MM.1S (cell line): ENCODE data around the gene TRAPPC14.

Source experiments
- DNase-seq: peaks from one replicate; pipeline ENCODE4 v3.0.0-alpha.2; 2015
- H2AFZ ChIP-seq: fragments of 300-600 bp; sonication (generic); 2 replicates; pipeline ENCODE4 v1.6.0; 2016; ENCODE audit warnings: antibody characterized with exemption, low read length
- H3F3A ChIP-seq: fragments of 300-600 bp; sonication (generic); 2 replicates; pipeline ENCODE4 v1.6.1; 2016; ENCODE audit warnings: mild to moderate bottlenecking, antibody characterized with exemption, low read length, moderate library complexity, mixed read lengths; ENCODE audit not compliant: insufficient read depth
- H3K27ac ChIP-seq: fragments of 300-600 bp; sonication (generic); 2 replicates; pipeline ENCODE4 v1.5.1; 2016; ENCODE audit warnings: mild to moderate bottlenecking, low read length
- H3K27me3 ChIP-seq: fragments of 300-600 bp; sonication (generic); replicated peaks from 2 replicates; pipeline ENCODE4 v1.6.0; 2016; ENCODE audit warnings: low read length; ENCODE audit not compliant: insufficient read depth
- H3K36me3 ChIP-seq: fragments of 300-600 bp; sonication (generic); replicated peaks from 2 replicates; pipeline ENCODE4 v1.6.1; 2016; ENCODE audit warnings: mild to moderate bottlenecking, low read length, mixed read lengths; ENCODE audit not compliant: insufficient read depth
- H3K4me1 ChIP-seq: fragments of 300-600 bp; sonication (generic); 2 replicates; pipeline ENCODE4 v1.6.1; 2016; ENCODE audit warnings: low read length, mixed read lengths
- H3K4me2 ChIP-seq: fragments of 300-600 bp; sonication (generic); 2 replicates; pipeline ENCODE4 v1.6.0; 2016; ENCODE audit warnings: low read depth, low read length
- H3K4me3 ChIP-seq: fragments of 300-600 bp; sonication (generic); 2 replicates; pipeline ENCODE4 v1.5.1; 2016; ENCODE audit warnings: low read length, mixed read lengths
- H3K79me2 ChIP-seq: fragments of 300-600 bp; sonication (generic); 2 replicates; pipeline ENCODE4 v1.6.1; 2016; ENCODE audit warnings: mixed run types, low read length, mixed read lengths
- H3K9ac ChIP-seq: fragments of 300-600 bp; sonication (generic); 2 replicates; pipeline ENCODE4 v1.6.1; 2016; ENCODE audit warnings: low read length, mixed read lengths
- H3K9me2 ChIP-seq: fragments of 300-600 bp; sonication (generic); replicated peaks from 2 replicates; pipeline ENCODE4 v1.6.1; 2016; ENCODE audit warnings: mild to moderate bottlenecking, low read length, mixed read lengths; ENCODE audit not compliant: insufficient read depth
- H3K9me3 ChIP-seq: fragments of 300-600 bp; sonication (generic); replicated peaks from 2 replicates; pipeline ENCODE4 v1.6.1; 2016; ENCODE audit warnings: mild to moderate bottlenecking, low read length, mixed read lengths; ENCODE audit not compliant: insufficient read depth
- H4K20me1 ChIP-seq: fragments of 300-600 bp; sonication (generic); 2 replicates; pipeline ENCODE4 v1.6.1; 2016; ENCODE audit warnings: mild to moderate bottlenecking, low read length, moderate library complexity, mixed read lengths; ENCODE audit not compliant: insufficient read depth
- CTCF ChIP-seq: fragments of 300-600 bp; sonication (generic); IDR thresholded peaks from 2 replicates; pipeline ENCODE4 v1.5.1; 2016; ENCODE audit warnings: antibody characterized with exemption, low read length, mixed read lengths
- EZH2 ChIP-seq: fragments of 300-600 bp; sonication (generic); optimal IDR thresholded peaks from 2 replicates; pipeline ENCODE3; 2017; ENCODE audit warnings: low read depth, mild to moderate bottlenecking, antibody characterized with exemption, low read length, mixed read lengths
- EZH2phosphoT487 ChIP-seq: fragments of 300-600 bp; sonication (generic); IDR thresholded peaks from 2 replicates; pipeline ENCODE4 v1.6.1; 2018; ENCODE audit warnings: antibody characterized with exemption, low read length

Gene TRAPPC14

DNA sequence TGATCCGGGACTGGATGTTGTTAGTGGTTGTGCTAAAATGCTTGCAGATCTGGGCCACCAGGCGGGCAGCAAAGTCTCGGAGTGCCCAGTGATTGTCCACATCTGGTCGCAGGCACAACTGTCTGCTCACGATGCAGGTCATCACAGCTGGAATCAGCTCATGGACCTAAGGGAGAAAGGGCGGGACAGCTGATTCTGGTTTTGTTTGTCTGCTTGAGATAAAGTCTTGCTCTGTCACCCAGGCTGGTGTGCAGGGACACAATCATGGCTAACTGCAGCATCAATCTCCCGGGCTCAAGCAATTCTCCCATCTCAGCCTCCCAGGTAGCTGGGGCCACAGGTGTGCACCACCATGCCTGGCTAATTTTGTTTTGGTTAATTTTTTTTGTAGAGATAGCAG lies 47.4 kb downstream of the TRAPPC14 start:
- no peak for TF ChIP-seq CTCF
- no peak for TF ChIP-seq EZH2phosphoT487
- no peak for TF ChIP-seq EZH2

GRCh38 chr7:100109521-100110163 lies 48.9 kb downstream of the TRAPPC14 start:
- H3K79me2 ChIP-seq: no peaks in the 10 kb centered on the region
- H2AFZ ChIP-seq: no peak overlapping the region
- H3K27ac ChIP-seq: no peak overlapping the region
- TF ChIP-seq EZH2: no peak
- TF ChIP-seq EZH2phosphoT487: no peak
- H3K9me2 ChIP-seq: no peaks in the 10 kb centered on the region
- H3K36me3 ChIP-seq: no peaks in the 10 kb centered on the region
- no peaks in the 10 kb centered on the region for H3K9me3 ChIP-seq
- no peaks in the 10 kb centered on the region for H3K4me1 ChIP-seq
- H3K4me3 ChIP-seq: no peak overlapping the region
- no peaks in the 10 kb centered on the region for H3K27me3 ChIP-seq
- H3K9ac ChIP-seq: no peak overlapping the region
- no peak for DNase-seq
- H4K20me1 ChIP-seq: no peaks in the 10 kb centered on the region
- no peak overlapping the region for H3K4me2 ChIP-seq
- H3F3A ChIP-seq: no peaks in the 10 kb centered on the region

More for the DNA sequence above, 47.4 kb downstream of the TRAPPC14 start:
- no peaks in the 10 kb centered on the region for H3K79me2 ChIP-seq
- H3K27ac ChIP-seq: no peak overlapping the region
- no peak overlapping the region for H3K9ac ChIP-seq
- no peaks in the 10 kb centered on the region for H3K36me3 ChIP-seq
- no peaks in the 10 kb centered on the region for H3K4me1 ChIP-seq
- H3K9me2 ChIP-seq: no peaks in the 10 kb centered on the region
- H3K9me3 ChIP-seq: no peaks in the 10 kb centered on the region
- H4K20me1 ChIP-seq: no peaks in the 10 kb centered on the region
- no peaks in the 10 kb centered on the region for H3K27me3 ChIP-seq
- H3K4me2 ChIP-seq: no peak overlapping the region
- H3K4me3 ChIP-seq: no peak overlapping the region
- no peak for DNase-seq
- no peak overlapping the region for H2AFZ ChIP-seq
- no peaks in the 10 kb centered on the region for H3F3A ChIP-seq

DNA sequence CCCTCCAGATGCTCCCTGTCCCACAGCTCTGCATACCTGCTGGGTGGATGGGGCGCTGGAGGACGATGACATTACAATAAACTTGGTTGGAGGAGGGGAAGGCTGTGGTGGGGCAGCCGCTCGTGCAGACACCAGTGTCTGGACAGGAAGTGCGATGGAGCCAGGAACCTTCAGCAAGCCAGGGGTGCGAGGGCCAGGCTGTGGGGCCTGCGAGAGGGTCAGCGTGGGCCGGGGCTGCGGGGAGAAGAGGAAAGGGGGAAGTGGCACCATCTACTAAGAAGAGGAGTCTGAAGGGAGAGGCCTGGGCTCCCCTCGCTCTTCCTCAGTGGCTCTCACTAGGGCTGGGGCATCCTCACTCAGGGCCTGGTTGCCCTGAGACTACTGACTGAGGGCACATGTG lies 50.6 kb downstream of the TRAPPC14 start:
- Histone ChIP-seq H3K27me3 (no peaks in the 10 kb centered on the region), H3K27ac (no peak overlapping the region), H3K79me2 (no peaks in the 10 kb centered on the region), H3K9ac (no peak overlapping the region), H3K36me3 (no peaks in the 10 kb centered on the region), H3K4me3 (no peak overlapping the region), H3K9me2 (no peaks in the 10 kb centered on the region), H3K4me1 (no peaks in the 10 kb centered on the region), H3F3A (no peaks in the 10 kb centered on the region), H3K9me3 (no peaks in the 10 kb centered on the region), H3K4me2 (no peak overlapping the region), H2AFZ (no peak overlapping the region), H4K20me1 (no peaks in the 10 kb centered on the region)
- no peak for DNase-seq
- TF ChIP-seq EZH2 (no peak), EZH2phosphoT487 (no peak), CTCF (no peak)

- Histone ChIP-seq H3K27me3 (no peaks in the 10 kb centered on the region), H4K20me1 (no peaks in the 10 kb centered on the region), H2AFZ (no peak overlapping the region), H3K9me2 (no peaks in the 10 kb centered on the region), H3K36me3 (no peaks in the 10 kb centered on the region), H3F3A (no peaks in the 10 kb centered on the region), H3K4me2 (no peak overlapping the region), H3K79me2 (peaks cover 4% of the 10 kb centered on the region), H3K27ac (no peak overlapping the region), H3K9ac (no peak overlapping the region), H3K9me3 (no peaks in the 10 kb centered on the region), H3K4me3 (no peak overlapping the region), H3K4me1 (peaks cover 5% of the 10 kb centered on the region; the same call in 1 of the 2 replicates)
- TF ChIP-seq CTCF: no peak
- TF ChIP-seq EZH2: no peak
- TF ChIP-seq EZH2phosphoT487: no peak
- DNase-seq: no peak
Measured at GRCh38 chr7:100107125-100107737, 51.3 kb downstream of the TRAPPC14 start.
